Astrocyte of the hippocampus (primary cell): ENCODE measurements around the gene NOXA1.

Experiments
- DNase-seq: peaks from one replicate; pipeline ENCODE4 v3.0.0; 2011; ENCODE audit warnings: low read depth, low spot score

NOXA1 gene

DNA sequence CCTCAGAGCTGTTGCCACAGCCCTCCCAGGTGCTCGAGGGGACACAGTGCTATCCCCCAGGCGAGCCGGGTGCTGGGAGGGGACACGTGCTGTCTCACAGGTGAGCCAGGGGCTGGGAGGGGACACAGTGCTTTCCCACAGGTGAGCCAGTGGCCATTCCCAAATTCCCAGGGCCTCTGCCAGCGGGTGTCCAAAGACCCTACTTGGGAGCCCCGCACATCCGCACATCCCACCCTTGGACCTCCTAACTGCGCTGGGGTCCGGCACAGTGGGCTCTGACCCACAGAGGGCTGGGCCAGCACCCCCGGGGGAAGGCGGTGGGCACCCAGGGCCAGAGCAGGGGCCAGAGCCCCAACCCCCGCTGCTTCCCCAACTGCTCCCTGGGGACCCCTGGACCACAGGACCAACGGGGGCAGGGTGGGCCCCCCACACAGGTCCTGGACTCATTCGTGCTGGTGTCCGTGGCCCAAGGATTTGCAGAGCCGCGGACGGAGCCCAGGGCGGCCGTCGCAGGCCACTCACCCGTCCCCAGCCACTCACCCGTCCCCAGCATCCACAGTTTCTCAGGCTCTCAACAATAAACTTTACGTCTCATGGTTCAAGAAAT is 18.1 kb upstream of the NOXA1 start:
- no peak for DNase-seq

DNA sequence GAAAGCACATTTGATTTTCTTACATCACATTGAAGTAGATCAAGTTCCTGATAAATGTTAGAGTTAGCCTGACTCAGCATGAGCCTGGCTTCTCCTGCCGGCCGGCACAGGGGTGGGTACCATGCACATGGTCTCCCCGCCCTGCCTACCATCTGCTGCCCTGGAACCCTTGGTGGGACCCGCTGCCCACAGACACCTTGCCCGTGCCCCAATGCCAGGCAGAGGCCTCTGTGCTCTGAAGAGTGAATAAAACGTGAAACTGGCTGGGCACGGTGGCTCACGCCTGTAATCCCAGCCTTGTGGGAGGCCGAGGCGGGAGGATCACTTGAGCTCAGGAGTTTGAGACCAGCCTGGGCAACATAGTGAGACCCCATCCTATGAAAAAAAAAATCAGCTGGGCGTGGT is 17.5 kb upstream of the NOXA1 start:
- no peak for DNase-seq

DNA sequence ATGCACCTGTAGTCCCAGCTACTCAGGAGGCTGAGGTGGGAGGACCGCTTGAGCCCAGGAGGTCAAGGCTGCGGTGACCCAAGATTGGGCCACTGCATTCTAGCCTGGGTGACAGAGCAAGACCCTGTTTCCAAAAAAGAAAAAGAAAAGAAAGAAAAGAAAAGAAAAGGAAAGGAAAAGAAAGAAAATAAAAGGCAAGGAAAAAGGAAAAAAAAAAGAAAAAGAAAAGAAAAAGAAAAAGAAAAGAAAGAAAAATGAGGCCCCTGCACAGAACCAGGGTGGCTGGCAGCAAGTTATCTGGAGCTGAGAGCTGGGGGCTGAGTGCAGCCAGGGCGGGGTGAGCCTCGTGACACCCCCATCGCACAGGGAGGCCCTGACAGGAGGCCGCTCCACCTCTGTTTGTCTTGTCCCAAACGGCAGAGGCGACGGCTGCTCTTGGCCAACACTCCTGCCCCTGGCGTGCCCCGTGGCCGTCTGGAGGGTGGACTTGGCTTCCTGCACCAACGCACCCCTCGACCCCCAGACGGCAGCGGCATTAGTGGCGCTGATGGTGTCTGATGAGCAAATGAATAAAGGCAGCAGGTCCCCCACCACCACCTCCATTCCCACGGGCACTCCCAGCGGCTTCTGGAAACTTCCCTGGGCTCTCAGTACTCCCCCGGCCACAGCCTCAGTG is 17.0 kb upstream of the NOXA1 start:
- DNase-seq = no peak

DNA sequence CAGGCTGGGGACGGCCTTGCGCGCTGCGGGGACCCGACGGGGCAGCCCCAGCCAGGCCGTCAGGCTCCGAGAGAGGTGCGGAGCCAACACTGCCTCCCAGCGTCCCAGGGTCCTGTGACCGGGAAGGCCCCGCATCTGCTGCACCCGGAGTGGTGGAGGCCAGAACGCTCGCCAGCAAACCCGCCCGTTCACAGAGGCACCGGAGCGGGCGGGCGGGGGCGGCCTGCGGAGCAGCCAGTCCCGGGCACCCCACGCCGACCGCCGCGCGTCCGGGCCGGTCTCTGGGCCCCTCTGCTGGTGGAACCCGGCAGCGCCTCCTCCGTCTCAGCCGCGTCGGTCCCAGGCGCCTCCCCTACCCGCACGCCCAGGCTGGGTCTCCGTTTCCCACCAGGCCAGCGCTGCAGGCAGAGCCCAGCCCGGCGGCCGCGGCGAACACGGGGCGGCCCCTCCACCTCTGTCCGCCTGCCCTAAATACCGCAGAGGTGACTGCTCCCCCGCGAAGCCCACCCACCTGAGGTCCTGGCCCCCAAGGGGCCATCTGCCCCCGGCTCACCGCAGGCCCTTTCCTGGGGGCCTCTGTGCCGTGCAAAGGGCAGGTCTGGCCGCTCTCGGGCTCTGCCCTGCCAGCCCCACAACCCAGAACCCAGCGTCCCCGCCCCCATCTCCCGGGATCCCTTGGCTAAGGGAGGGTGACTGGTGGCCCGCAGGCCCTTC is 16.2 kb upstream of the NOXA1 start:
- peak; percentile 87 for DNase-seq

DNA sequence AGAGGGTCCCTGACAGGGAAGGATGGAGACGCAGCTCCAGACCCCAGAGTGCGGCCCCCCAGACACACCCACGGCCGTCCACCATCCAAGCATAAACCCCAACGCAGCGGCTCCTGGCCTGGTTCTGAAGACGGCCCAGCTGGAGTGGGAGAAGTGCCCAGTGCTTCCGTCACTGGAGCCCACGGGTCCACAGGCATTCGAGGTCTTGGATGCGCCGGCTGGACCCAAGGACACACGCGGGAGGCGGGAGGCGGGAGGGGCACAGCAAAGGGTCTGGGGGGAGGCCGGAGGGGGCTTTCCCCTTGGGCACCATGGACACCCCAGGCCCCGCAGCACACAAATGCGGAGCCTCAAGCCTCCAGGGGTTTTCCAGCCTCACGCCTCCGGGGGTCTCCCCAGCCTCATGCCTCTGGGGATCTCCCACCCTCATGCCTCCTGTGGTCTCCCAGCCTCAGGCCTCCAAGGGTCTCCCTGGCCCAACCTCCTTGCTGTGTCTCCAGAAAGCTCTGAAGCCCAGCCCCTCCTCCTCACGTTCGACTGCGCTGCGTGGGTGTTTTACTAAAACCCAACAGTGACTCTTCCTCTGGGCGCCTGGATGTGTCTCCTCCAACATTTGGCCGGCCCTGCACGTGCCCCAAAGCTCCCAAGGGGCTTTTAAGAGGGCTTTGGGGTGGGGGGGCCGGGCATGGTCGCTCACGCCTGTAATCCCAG is 15.4 kb upstream of the NOXA1 start:
- DNase-seq = no peak

DNA sequence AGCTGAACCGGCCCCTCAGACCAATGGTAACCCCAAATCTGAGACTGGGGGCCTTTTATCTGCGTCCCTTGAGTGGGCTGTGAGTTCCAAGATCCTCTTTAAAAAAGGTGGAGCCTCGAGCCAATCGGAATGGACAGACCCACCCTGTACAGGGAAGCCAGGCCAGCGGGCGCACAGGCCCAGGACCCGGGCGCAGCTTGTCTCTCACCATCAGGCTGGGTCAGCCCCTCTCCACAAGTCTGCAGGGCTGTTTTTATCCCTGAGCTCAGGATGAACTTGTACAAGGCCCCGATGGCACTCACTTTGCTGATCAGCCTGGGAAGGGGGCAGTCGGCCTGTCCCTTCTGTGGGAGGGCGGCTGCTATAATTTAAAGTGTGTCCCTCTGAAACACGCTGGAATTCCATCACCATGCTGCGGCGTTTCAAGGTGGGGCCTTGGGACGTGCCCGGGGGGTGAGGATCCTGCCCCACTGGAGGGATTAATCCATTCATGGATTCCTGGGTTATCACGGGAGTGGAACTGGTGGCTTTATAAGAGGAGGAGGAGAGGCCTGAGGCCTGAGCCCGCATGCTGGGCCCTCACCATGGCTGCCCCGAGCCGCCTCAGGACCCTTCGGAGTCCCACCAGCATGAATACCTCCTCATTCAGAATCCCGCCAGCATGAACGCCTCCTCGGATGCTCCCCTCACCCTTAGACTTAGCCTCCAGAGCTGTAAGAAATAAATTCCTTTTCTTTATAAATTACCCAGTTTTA is 14.4 kb upstream of the NOXA1 start:
- DNase-seq = no peak

DNA sequence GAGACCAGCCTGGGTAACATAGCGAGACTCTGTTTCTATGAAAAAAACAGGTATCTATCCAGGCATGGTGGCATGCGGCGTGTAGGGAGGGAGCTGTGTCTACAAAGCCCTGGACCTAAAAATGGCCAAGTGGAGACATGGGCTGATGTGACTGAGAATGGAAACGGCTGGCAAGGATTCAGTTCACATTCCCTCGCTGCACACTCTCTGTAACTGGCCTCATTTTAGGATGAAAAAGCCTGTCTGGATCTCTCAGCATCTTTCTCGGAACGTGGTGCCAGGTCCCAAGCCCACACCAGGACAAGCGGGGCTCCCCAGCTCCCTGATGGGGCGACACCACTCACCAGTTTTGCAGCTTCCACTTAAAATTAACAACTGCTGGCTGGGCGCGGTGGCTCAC is 13.7 kb upstream of the NOXA1 start:
- DNase-seq = no peak

DNA sequence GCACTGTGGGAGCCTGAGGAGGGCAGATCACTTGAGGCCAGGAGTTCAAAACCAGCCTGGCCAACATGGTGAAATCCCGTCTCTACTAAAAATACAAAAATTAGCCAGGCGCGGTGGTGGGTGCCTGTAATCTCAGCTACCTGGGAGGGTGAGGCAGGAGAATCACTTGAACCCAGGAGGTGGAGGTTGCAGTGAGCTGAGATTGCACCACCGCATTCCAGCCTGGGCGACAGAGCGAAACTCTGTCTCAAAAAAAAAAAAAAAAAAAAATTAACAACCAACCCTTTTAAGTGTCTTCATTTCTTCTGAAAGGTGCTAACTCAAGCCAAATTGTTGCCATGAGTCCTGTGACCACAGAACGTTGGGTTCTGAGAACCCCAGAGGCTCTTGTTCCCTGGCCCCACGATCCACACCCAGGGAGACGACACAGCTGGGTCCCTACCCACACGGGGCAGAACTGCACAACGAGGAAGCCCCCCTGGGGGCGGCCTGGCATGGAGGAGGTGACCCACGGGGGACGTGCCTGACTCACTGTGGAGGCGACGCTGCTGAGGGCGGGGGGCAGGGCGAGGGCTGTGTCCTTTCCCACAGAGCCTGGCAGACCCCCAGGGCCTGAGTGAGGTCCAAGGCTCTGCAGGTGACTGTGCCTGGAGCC is 12.8 kb upstream of the NOXA1 start:
- DNase-seq = peak; percentile 33

DNA sequence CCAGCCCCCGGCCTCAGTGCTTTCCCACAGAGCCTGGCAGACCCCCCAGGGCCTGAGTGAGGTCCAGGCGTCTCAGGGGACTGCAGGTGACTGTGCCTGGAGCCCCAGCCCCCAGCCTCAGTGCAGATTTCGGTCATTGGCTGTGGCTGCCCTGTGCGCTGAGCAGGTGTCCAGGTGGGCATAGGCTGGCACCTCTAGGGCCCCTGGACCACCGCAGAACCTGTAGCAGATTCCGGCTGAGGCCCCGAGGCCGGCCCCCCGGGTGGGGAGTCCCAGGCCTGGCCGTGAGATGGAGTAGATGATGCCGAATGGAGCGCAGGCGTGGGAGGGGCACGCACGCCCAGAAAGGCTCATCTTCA is 12.3 kb upstream of the NOXA1 start:
- DNase-seq = no peak

DNA sequence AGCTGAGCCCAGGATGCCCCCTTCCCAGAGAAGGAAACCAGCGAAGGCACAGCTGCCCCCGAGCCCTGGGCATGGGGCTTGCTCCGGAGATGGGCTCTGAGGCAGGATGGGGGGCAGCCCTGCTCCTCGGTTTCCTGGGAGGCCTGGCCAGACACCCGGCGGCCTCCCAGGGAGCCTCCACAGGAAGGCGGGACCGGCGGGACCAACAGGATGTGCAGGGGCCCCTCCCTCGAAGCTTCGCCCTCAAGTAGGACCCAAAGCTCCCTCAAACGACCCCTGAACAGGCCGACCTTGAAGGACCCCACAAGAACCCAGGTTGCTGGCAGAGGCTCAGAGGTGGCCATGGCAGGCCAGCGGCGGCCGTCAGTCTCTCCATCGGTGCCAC is 11.9 kb upstream of the NOXA1 start:
- DNase-seq = no peak

DNA sequence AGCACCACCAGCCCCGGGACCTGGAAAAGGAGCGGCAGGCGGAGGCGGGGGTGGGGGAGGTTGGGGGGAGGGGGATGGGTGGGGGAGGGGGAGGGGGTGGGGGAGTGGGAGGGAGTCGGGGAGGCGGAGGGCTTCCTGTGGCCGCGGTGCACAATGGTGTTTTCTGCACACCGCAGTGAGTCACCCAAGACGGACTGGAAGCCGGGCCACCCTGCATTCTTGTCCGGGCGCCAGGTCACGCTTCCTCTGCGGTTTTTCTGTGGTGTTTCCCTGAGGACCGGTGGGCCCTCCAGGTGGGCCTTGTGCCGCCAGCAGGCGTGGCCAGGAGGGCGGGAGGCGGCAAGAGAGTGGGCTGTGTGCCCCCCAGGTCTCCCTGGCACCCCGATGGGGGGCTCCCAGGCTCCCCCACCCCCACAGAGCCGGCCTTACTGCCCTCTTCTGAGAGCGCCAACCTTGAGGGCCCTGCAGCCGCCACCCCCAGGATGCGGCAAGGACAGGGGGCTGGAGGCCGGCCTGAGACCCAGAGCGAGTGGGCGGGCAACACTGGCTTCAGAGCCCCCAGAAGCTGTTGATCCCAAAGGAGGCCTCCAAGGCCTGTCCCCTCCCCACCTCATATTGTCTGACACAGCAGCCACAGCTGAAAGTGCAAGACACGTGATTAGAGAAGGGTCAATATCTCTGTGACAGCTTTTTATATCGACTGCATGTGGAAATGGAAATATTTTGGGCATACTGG is 11.4 kb upstream of the NOXA1 start:
- peak; percentile 98 for DNase-seq

DNA sequence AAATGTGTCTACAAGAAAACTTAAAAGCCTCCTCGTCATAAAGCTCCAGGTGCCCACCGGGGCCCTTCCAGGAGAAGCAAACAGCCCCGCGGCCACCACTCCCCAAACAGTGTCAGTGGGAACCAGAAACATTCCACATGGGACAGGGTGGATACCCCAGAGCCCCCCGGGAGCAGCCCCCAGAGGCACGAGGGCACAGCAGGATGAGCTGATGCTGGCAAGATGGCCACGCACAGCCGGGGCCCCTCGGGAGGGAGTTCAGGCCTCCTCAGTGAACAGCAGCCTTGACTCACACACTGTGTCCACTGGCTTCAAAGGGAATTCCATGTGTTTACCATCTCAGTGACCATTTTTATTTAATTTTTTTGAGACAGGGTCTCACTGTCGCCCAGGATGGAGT is 10.8 kb upstream of the NOXA1 start:
- no peak for DNase-seq

DNA sequence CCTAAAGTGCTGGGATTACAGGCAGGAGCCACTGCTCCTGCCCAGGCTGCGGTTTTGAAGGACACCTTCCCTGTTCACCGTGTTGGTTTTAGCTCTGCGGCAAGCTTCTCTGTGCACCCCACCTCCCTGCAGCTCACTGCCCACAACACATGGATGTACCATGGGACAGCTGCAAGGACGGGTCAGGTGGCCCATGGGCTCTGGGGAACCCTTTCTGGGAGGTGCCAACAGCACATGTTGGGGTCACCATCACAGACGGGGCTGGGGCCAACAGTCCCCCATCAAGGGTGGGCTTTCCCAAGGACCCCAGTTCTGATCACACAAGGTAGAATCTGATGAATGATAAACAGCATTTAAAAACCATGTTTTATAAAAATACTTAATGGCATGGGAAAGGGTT is 7.7 kb upstream of the NOXA1 start:
- DNase-seq = no peak

DNA sequence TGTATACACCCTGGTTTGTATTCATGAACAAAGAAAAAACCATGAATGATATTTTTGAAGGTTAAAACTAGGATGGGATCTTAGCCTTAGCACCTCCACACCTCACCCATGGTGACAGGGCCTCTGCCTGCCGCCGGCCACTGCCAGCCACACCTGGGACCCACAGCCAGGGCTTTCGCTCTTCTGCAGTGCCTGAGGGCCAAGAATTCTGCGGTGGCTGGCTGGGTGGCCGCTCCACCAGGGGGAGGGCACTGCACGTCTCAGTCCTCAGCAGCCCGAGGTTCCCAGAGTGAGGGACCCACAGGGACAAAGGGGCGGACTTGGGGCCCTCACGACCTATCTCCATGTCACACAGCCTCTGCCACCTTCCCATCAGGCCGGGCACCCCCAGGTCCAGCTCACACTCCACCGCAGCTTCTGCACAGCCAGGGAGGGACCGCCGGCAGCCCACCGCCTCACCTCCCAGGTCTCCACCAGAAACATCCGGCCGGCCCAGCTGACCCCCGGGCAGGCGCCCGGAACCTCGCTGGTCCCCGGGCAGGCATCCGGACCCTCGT is 7.1 kb upstream of the NOXA1 start:
- no peak for DNase-seq

DNA sequence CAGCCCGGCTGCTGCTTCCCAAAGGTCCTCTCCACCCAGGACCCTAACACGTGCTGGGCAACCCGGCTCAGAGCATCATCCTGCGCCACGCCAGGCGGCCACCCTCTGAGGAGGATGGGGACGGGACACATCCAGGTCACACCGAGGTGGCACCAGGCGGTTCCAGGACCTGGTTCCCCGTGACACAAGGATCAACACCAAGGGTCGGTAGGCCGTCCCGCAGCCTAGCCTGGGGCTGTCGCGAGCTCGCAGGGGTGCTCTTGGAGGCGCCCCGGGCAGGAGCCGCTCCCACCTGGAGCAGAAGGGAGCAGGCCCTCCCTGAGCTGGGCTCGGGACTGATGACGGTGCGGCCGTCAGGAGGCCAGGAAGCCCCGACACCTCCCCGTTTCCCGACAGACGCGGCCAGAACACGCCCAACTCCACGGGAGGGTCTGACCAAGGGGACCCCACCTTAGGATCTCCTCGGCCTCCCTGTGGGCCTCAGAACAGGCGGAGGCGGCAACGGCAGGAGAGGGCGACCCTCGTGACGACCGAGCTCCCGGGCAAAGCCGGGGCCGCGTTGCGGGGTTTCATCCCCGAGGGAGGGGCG is 6.5 kb upstream of the NOXA1 start:
- no peak for DNase-seq

DNA sequence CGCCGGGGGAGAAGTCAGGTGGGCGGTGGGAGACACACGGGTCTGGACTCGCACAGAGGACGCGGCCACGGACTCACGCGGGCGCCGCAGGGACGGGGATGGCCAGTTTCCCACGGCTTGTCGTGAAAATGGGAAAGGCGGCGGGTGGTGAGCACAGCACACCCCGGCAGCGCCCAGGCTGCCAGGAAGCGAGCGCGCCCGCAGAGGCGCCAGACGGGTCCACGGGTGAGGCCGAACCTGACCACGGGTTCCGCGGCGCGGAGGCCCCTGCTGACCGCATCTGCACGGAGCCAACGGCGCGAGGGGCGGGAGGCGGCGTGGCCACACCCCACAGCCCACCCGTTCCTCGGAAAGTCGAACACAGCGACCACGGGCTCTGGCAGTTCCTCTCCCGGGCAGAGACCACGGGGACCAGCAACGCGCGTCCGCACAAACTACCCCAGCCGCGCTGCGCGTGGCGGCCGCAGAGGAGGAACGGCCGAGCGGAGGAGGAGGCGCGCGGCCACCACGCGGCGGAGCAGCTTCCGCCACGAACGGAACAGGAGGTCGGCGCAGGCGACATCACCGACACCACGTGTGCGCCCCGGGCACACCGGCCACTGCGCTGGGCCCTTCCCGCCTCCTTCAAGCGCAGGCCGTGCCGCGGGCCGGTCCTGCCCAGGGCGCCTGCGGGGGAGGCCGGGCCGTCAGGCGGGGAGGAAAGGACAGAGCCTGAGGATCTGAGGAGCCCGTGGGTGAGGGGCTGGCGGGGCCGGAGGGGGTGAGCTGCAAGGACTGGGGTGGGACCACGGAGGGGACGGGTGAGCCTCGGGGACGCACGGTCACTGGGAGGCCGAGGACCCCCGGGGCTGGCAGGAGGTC is 5.8 kb upstream of the NOXA1 start:
- DNase-seq = no peak

DNA sequence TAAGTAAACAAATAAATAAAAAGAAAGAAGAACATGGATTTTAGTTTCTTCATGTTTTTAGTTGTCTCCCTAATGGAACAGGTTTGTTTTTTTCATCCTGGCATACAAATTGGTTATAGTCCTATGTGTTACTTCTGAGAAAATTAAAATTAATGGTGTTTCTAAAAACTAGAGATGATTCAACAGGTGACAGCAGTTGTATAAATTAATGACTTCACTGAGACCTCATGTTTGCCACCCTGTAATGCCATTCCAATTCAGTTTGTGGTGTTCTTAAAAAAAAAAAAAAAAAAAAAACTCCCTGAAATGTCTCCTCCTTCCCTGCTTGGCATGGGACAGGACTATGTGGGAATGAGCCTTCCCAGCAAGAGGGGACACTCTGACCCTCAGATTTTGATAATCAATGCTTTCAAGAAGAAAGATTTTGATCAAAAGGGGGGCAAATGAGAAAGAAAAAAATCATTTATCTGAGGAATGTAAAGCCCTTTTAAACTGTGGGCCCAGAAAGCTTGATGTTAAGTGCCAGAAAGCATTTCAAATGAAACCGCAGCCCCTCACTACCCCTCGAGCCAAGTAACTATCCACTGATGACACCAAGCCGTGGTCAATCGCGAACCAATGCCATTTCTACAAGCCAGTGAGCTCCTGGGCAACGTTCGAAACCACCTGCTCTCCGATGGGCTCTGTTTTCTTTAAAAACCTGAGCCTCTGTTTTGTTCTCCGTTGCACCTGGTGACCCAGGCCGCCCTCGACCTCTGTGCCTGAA is 1.2 kb upstream of the NOXA1 start:
- DNase-seq = no peak
